GM19239 (cell line): Measurements from ENCODE around the gene PCDHA13.
"Not testable (repeated sequence)": the region's sequence is repeated elsewhere in the genome, so short reads cannot be mapped to it uniquely, and the experiment has no call there.

Experiments used
- DNase-seq: peaks from one replicate; pipeline ENCODE4 v3.0.0; 2011; ENCODE audit warnings: low spot score; ENCODE audit not compliant: insufficient read length
- FAIRE-seq: peaks from 2 replicates; lab custom pipeline; 2011; peaks lifted over from hg19 to GRCh38; lab: Jason Lieb, UNC

Gene PCDHA13

GRCh38 chr5:140868721-140869554 lies 13.0 kb upstream of the PCDHA13 start, which contains the start of gene PCDHA11:
Gene PCDHA11, plus strand, starts transcription at chr5:140868957. Its CDS starts 147 bp downstream, at chr5:140869104.
- no peak for DNase-seq
- FAIRE-seq: no peak

GRCh38 chr5:140869555-140869886 lies 12.4 kb upstream of the PCDHA13 start:
- no peak for FAIRE-seq
- no peak for DNase-seq

GRCh38 chr5:140870221-140871201 lies 11.4 kb upstream of the PCDHA13 start:
- no peak for FAIRE-seq
- no peak for DNase-seq

- DNase-seq (no peak), FAIRE-seq (no peak)
Measured at GRCh38 chr5:140875085-140876065, 6.5 kb upstream of the PCDHA13 start, which contains the start of gene PCDHA12. Gene PCDHA12, plus strand, starts transcription at chr5:140875308. Its CDS starts 165 bp downstream, at chr5:140875473.

- not testable (repeated sequence) for FAIRE-seq, DNase-seq
Measured at GRCh38 chr5:140876541-140877261, 5.2 kb upstream of the PCDHA13 start.

GRCh38 chr5:140877262-140877581 lies 4.7 kb upstream of the PCDHA13 start:
- FAIRE-seq (no peak), DNase-seq (no peak)

- no peak for FAIRE-seq
- DNase-seq: no peak
Measured at GRCh38 chr5:140882591-140882899, 621 bp downstream of the PCDHA13 start.

- no peak for DNase-seq
- FAIRE-seq: no peak
Measured at GRCh38 chr5:140883373-140883772, 1.4 kb downstream of the PCDHA13 start.

- FAIRE-seq: no peak
Measured at GRCh38 chr5:140883927-140884697, 2.2 kb downstream of the PCDHA13 start.

GRCh38 chr5:140916325-140916724 lies 34.4 kb downstream of the PCDHA13 start:
- no peak for FAIRE-seq

More at GRCh38 chr5:140883927-140884697, 2.2 kb downstream of the PCDHA13 start:
- DNase-seq: no peak

GRCh38 chr5:140923601-140924000 lies 41.7 kb downstream of the PCDHA13 start:
- no peak for DNase-seq
- FAIRE-seq: no peak

More at GRCh38 chr5:140916325-140916724, 34.4 kb downstream of the PCDHA13 start:
- no peak for DNase-seq

GRCh38 chr5:140925806-140926442 lies 44.0 kb downstream of the PCDHA13 start, which contains the start of gene PCDHAC1:
Gene PCDHAC1, plus strand, starts transcription at chr5:140926299. Its CDS starts 594 bp downstream, at chr5:140926893.
- DNase-seq: no peak
- FAIRE-seq: no peak

GRCh38 chr5:140926443-140927227 lies 44.7 kb downstream of the PCDHA13 start:
- no peak for DNase-seq
- no peak for FAIRE-seq

GRCh38 chr5:140927228-140927573 lies 45.3 kb downstream of the PCDHA13 start:
- no peak for DNase-seq
- FAIRE-seq: no peak
